ENCODE results near the gene EXTL1.

- TF ChIP-seq CTCF (IDR thresholded peaks at IDR 0.05) (no peak), POLR2AphosphoS5 (IDR thresholded peaks at IDR 0.05) (no peak), POLR2A (IDR thresholded peaks at IDR 0.05) (no peak)
These were observed 45.9 kb downstream of the EXTL1 start, which contains the start of gene TRIM63 for GRCh38 chr1:26067432-26067911.

All from breast epithelium (tissue), 3 donors.